H9 (cell line): ENCODE measurements around the gene TTLL12. TPM values are rescaled to one million over a fixed set of nuclear protein-coding genes. Genes with fewer than 3 reads are reported as not detected.

ENCODE experiments used
- DNase-seq: peaks from one replicate; pipeline ENCODE4 v3.0.0-alpha.2; 2017
- H2AFZ ChIP-seq: one replicate; pipeline ENCODE4 v1.6.1; 2013; ENCODE audit warnings: mild to moderate bottlenecking, low read length, control low read depth, moderate library complexity
- H2AK5ac ChIP-seq: 2 replicates; pipeline ENCODE4 v1.6.1; 2013; ENCODE audit warnings: low read length, control low read depth, mixed read lengths; ENCODE audit not compliant: insufficient read length
- H2BK120ac ChIP-seq: one replicate; pipeline ENCODE4 v1.6.1; 2013; ENCODE audit warnings: low read depth, mild to moderate bottlenecking, low read length, control low read depth, inconsistent platforms; ENCODE audit not compliant: poor library complexity, severe bottlenecking
- H2BK12ac ChIP-seq: 2 replicates; pipeline ENCODE4 v1.6.1; 2013; ENCODE audit warnings: low read length, control low read depth, mixed read lengths, low read depth; ENCODE audit not compliant: insufficient read length
- H2BK15ac ChIP-seq: 2 replicates; pipeline ENCODE4 v1.6.1; 2013; ENCODE audit warnings: low read depth, low read length, control low read depth
- H2BK20ac ChIP-seq: one replicate; pipeline ENCODE4 v1.6.1; 2013; ENCODE audit warnings: low read depth, mild to moderate bottlenecking, low read length, control low read depth, inconsistent platforms; ENCODE audit not compliant: poor library complexity, severe bottlenecking
- H2BK5ac ChIP-seq: 2 replicates; pipeline ENCODE4 v1.6.1; 2013; ENCODE audit warnings: low read length, control low read depth, mixed read lengths; ENCODE audit not compliant: insufficient read length
- H3K14ac ChIP-seq: 2 replicates; pipeline ENCODE4 v1.6.1; 2013; ENCODE audit warnings: low read length, control low read depth; ENCODE audit not compliant: insufficient read depth
- H3K18ac ChIP-seq: 2 replicates; pipeline ENCODE4 v1.6.1; 2013; ENCODE audit warnings: low read depth, mild to moderate bottlenecking, mixed read lengths, low read length, control low read depth; ENCODE audit not compliant: insufficient read length
- H3K23ac ChIP-seq: 2 replicates; pipeline ENCODE4 v1.6.1; 2013; ENCODE audit warnings: low read length, control low read depth, mixed read lengths, low read depth; ENCODE audit not compliant: insufficient read length
- H3K23me2 ChIP-seq: 2 replicates; pipeline ENCODE4 v1.6.1; 2013; ENCODE audit warnings: low read depth, mild to moderate bottlenecking, mixed read lengths, low read length, control low read depth; ENCODE audit not compliant: insufficient read length, poor library complexity, severe bottlenecking
- H3K27ac ChIP-seq: 2 replicates; pipeline ENCODE4 v1.5.1; 2013; ENCODE audit warnings: low read length, control low read depth, mixed read lengths, low read depth; ENCODE audit not compliant: insufficient read length
- H3K27me3 ChIP-seq: 2 replicates; pipeline ENCODE4 v1.6.1; 2013; ENCODE audit warnings: low read length, control low read depth, inconsistent platforms; ENCODE audit not compliant: insufficient read depth
- H3K4ac ChIP-seq: 2 replicates; pipeline ENCODE4 v1.6.1; 2013; ENCODE audit warnings: low read depth, mild to moderate bottlenecking, control low read depth, inconsistent platforms, low read length, moderate library complexity
- H3K4me1 ChIP-seq: 2 replicates; pipeline ENCODE4 v1.6.1; 2013; ENCODE audit warnings: low read length, control low read depth, inconsistent platforms; ENCODE audit not compliant: insufficient read depth
- H3K4me2 ChIP-seq: 2 replicates; pipeline ENCODE4 v1.6.1; 2013; ENCODE audit warnings: low read length, control low read depth, mixed read lengths; ENCODE audit not compliant: insufficient read length, insufficient read depth
- H3K56ac ChIP-seq: 2 replicates; pipeline ENCODE4 v1.6.1; 2013; ENCODE audit warnings: low read depth, mild to moderate bottlenecking, mixed read lengths, low read length, control low read depth; ENCODE audit not compliant: insufficient read length
- H3K79me1 ChIP-seq: 2 replicates; pipeline ENCODE4 v1.6.1; 2013; ENCODE audit warnings: low read depth, mild to moderate bottlenecking, moderate library complexity, low read length, control low read depth, inconsistent platforms; ENCODE audit not compliant: insufficient read depth, poor library complexity, severe bottlenecking
- H3K79me2 ChIP-seq: 2 replicates; pipeline ENCODE4 v1.6.1; 2013; ENCODE audit warnings: low read length, control low read depth, inconsistent platforms; ENCODE audit not compliant: insufficient read depth
- H3K9ac ChIP-seq: 2 replicates; pipeline ENCODE4 v1.6.1; 2013; ENCODE audit warnings: low read length, control low read depth, mixed read lengths; ENCODE audit not compliant: insufficient read length; ENCODE audit errors: extremely low read depth
- H3K9me3 ChIP-seq: one replicate; pipeline ENCODE4 v1.6.1; 2013; ENCODE audit warnings: low read depth, low read length, inconsistent platforms; ENCODE audit not compliant: control insufficient read depth
- H3T11ph ChIP-seq: one replicate; pipeline ENCODE4 v1.6.1; 2013; ENCODE audit warnings: mild to moderate bottlenecking, low read length, control low read depth, inconsistent platforms
- H4K20me1 ChIP-seq: one replicate; pipeline ENCODE4 v1.6.1; 2013; ENCODE audit not compliant: control insufficient read depth, insufficient read length, insufficient read depth
- H4K5ac ChIP-seq: 2 replicates; pipeline ENCODE4 v1.6.1; 2013; ENCODE audit warnings: low read depth, mild to moderate bottlenecking, mixed read lengths, low read length, control low read depth; ENCODE audit not compliant: insufficient read length
- H4K8ac ChIP-seq: replicated peaks from 2 replicates; pipeline ENCODE4 v1.6.1; 2013; ENCODE audit warnings: low read length, control low read depth, mixed read lengths, low read depth; ENCODE audit not compliant: insufficient read length
- H4K91ac ChIP-seq: 2 replicates; pipeline ENCODE4 v1.6.1; 2013; ENCODE audit warnings: low read depth, mild to moderate bottlenecking, moderate library complexity, mixed read lengths, low read length, control low read depth; ENCODE audit not compliant: insufficient read length
- H3K27ac Mint-ChIP-seq, 3 experiments: 2 replicates in 2 of 3; 3 replicates in 1 of 3; pipeline ENCODE4 v1.8.0; 2020 to 2021; ENCODE audit warnings: mixed read lengths in 3 of 3, mild to moderate bottlenecking in 1 of 3, moderate library complexity in 1 of 3
- H3K27me3 Mint-ChIP-seq: 2 replicates; pipeline ENCODE4 v1.8.0; 2021; ENCODE audit warnings: low read depth, mild to moderate bottlenecking, moderate library complexity, mixed read lengths
- H3K36me3 Mint-ChIP-seq, 3 experiments: 2 replicates in 2 of 3; 3 replicates in 1 of 3; pipeline ENCODE4 v1.8.0; 2020 to 2021; ENCODE audit warnings: low read depth in 3 of 3, mixed read lengths in 3 of 3; ENCODE audit not compliant: insufficient read depth in 1 of 3
- H3K4me1 Mint-ChIP-seq, 2 experiments: 2 replicates each; pipeline ENCODE4 v1.8.0; 2020; ENCODE audit warnings: mixed read lengths in 2 of 2
- H3K4me3 Mint-ChIP-seq, 2 experiments: 2 replicates in 1 of 2; 3 replicates in 1 of 2; pipeline ENCODE4 v1.8.0; 2020 to 2021; ENCODE audit warnings: mild to moderate bottlenecking in 2 of 2, mixed read lengths in 2 of 2, moderate library complexity in 1 of 2
- H3K9me3 Mint-ChIP-seq, 2 experiments: 2 replicates in 1 of 2; 3 replicates in 1 of 2; pipeline ENCODE4 v1.8.0; 2020; ENCODE audit warnings: mild to moderate bottlenecking in 2 of 2, mixed read lengths in 2 of 2, moderate library complexity in 1 of 2
- WGBS: extraction: QIAGEN DNeasy Blood & Tissue Kit; methylation state at CpG from one replicate; pipeline ENCODE4 v1.1.7; 2013; ENCODE audit warnings: missing lambda C conversion rate, low lambda C conversion rate, mixed read lengths; ENCODE audit not compliant: insufficient read length; ENCODE audit errors: extremely low coverage; 5-methylcytosine and 5-hydroxymethylcytosine counted together
- total RNA-seq: library from RNA; stranded (reverse); gene quantifications from 2 replicates; pipeline ENCODE4 v1.2.1, GENCODE V29; 2021
- TF ChIP-seq, protein P1 (sequence below): fragments of 200-600 bp; sonication (generic); conservative IDR thresholded peaks from 3 replicates; pipeline ENCODE4 v1.8.0; 2021; ENCODE audit warnings: antibody characterized with exemption, mild to moderate bottlenecking

TTLL12 gene
- total RNA-seq, 1 experiment from 2014 or later, result 89.6 TPM

- H3K27ac Mint-ChIP-seq, result no peak overlapping the region
- H3K4ac ChIP-seq, result no peak overlapping the region
- no CpG with 5 or more reads among the region's 22 CpGs for WGBS
Measured at GRCh38 chr22:43220625-43221380, 33.9 kb upstream of the TTLL12 start.

More at GRCh38 chr22:43220625-43221380, 33.9 kb upstream of the TTLL12 start:
- H2BK120ac ChIP-seq, result no peak overlapping the region
- no peak overlapping the region for H3K4me2 ChIP-seq
- Mint-ChIP-seq H3K36me3 (no peaks in the 10 kb centered on the region; a peak in 1 of 7 replicates), H3K4me3 (no peak overlapping the region), H3K9me3 (no peaks in the 10 kb centered on the region; a peak in 1 of 5 replicates), H3K27me3 (peaks cover 20% of the 10 kb centered on the region), H3K4me1 (peaks cover 21 to 36% of the 10 kb centered on the region in 2 experiments)
- H3K79me1 ChIP-seq, result no peaks in the 10 kb centered on the region
- no peak overlapping the region for H2BK5ac ChIP-seq
- no peaks in the 10 kb centered on the region; the same call in 1 of the 2 replicates for H3K4me1 ChIP-seq
- no peak overlapping the region for H3K9ac ChIP-seq
- H4K91ac ChIP-seq, result no peak overlapping the region
- no peaks in the 10 kb centered on the region for H3K79me2 ChIP-seq
- H3K23me2 ChIP-seq, result no peaks in the 10 kb centered on the region
- no peak overlapping the region for H2BK20ac ChIP-seq
- H2BK15ac ChIP-seq, result no peak overlapping the region
- TF ChIP-seq, protein P1, sequence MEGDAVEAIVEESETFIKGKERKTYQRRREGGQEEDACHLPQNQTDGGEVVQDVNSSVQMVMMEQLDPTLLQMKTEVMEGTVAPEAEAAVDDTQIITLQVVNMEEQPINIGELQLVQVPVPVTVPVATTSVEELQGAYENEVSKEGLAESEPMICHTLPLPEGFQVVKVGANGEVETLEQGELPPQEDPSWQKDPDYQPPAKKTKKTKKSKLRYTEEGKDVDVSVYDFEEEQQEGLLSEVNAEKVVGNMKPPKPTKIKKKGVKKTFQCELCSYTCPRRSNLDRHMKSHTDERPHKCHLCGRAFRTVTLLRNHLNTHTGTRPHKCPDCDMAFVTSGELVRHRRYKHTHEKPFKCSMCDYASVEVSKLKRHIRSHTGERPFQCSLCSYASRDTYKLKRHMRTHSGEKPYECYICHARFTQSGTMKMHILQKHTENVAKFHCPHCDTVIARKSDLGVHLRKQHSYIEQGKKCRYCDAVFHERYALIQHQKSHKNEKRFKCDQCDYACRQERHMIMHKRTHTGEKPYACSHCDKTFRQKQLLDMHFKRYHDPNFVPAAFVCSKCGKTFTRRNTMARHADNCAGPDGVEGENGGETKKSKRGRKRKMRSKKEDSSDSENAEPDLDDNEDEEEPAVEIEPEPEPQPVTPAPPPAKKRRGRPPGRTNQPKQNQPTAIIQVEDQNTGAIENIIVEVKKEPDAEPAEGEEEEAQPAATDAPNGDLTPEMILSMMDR, result no peak
- H3K27me3 ChIP-seq, result no peaks in the 10 kb centered on the region; the same call in 1 of the 2 replicates
- no peak overlapping the region for H2BK12ac ChIP-seq
- no peak overlapping the region for H4K5ac ChIP-seq
- H2AFZ ChIP-seq, result no peak overlapping the region
- H3K27ac ChIP-seq, result no peak overlapping the region
- no peaks in the 10 kb centered on the region for H4K20me1 ChIP-seq
- DNase-seq, result no peak
- H3K14ac ChIP-seq, result no peak overlapping the region
- H3K23ac ChIP-seq, result no peak overlapping the region
- no peak overlapping the region for H3K18ac ChIP-seq
- no peak overlapping the region for H2AK5ac ChIP-seq
- no peak overlapping the region for H4K8ac ChIP-seq
- H3K9me3 ChIP-seq, result no peaks in the 10 kb centered on the region
- no peak overlapping the region for H3T11ph ChIP-seq
- H3K56ac ChIP-seq, result no peak overlapping the region
